ENCODE results near the gene LYZL6.

GRCh38 chr17:35968520-35969054 lies 25.1 kb upstream of the LYZL6 start:
- TF ChIP-seq REST (IDR thresholded peaks at IDR 0.05; ENCODE audit: low read depth), result no peak
- no peak for TF ChIP-seq MAX (IDR thresholded peaks at IDR 0.05)
- no peak for TF ChIP-seq TAF1 (IDR thresholded peaks at IDR 0.05; ENCODE audit: low read depth)
- no peak for TF ChIP-seq USF1 (IDR thresholded peaks at IDR 0.05)
- TF ChIP-seq EGR1 (IDR thresholded peaks at IDR 0.05), result no peak
- no peak for TF ChIP-seq YY1 (IDR thresholded peaks at IDR 0.05; ENCODE audit: low read depth)
- TF ChIP-seq EP300 (IDR thresholded peaks at IDR 0.05; ENCODE audit: borderline replicate concordance), result no peak
